Stimulated activated CD8-positive, alpha-beta memory T cell treated with anti-CD3 and anti-CD28 coated beads, Interleukin-4, amount 100 ng/mL, for 24 hours (primary cell): ENCODE data around the gene RHOB.
"Not testable (repeated sequence)": the region's sequence is repeated elsewhere in the genome, so short reads cannot be mapped to it uniquely, and the experiment has no call there.

Source experiments
- DNase-seq: peaks from one replicate; pipeline ENCODE4 v3.0.0-alpha.2; 2020; ENCODE audit warnings: low read depth

RHOB gene

DNA sequence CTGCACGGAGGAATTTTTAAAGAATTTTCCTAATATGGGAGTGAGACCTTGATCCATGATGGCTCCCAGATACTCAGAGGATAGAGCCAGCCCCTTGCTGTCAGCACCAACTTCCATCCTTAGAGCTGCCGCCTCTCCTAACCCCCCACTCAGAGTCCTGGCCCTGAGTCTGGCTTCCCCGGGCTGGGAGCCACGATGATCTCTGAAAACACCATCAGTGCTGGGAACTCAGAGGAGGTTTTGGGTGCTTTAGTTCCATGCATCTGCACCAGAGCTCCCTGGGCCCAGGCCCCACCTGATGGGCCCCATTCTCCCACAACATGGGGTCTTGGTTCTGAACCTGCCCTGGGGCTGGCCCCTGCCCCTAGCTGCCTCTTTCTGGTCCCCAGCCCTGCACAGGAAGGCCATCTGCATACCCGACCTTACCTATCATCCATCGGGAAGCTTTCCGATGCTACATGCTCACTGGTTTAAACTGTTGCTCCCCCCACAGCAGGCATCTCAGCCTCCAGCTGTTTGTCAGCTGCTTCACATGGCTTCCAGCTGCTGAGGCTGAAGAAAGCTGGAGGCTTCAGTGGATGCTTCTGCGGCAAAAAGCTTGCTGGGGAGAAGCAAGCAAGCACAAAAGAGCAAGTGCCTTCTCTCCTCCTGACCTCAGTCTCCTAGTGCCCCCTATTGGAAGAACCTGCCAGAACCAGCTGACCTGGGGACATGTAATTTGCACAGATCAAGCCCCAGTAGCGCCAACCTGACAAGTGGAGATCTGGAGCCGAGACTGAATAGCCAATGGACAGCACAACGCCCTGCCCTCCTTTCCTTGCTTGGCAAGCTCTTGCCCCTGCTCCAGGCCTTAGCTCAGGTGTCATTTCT lies 24.2 kb upstream of the RHOB start:
- no peak for DNase-seq

DNA sequence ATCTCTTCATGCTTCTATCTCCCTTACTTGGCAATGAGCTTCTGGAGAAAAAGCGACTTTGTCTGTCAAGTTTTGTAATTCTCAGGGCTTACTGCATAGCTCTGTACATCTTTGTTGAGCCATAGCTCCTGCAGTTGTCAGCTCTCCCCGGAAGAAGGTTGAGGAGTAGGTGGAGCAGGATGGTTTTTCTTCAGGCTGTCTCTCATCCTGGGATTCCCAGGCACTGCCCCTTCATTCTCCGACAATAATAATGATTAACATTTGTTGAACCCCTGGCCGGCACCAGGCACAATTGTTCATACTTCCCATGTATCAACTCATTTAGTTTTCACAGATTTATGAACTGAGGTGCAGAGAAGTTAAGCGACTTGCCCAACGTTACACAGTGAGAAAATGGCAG lies 23.5 kb upstream of the RHOB start:
- no peak for DNase-seq

DNA sequence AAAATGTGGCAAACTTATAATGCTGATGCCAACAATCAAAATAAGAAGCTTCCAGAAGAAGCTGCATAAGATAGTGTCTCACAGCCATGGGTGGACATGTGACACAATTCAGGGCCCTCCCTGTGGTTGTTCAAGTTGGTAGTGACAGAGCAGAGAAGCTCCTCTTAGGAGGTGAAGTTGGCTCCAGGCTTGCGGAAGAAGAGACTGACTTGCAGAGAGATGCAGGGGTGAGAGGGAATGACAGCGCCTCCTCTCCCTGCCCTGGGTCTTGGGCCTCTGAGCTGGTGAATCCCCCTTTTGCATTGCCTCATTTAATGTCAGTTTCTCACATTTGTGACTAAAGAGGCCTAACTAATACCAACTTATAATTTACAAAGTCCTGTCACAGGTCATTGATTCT lies 23.0 kb upstream of the RHOB start:
- no peak for DNase-seq

DNA sequence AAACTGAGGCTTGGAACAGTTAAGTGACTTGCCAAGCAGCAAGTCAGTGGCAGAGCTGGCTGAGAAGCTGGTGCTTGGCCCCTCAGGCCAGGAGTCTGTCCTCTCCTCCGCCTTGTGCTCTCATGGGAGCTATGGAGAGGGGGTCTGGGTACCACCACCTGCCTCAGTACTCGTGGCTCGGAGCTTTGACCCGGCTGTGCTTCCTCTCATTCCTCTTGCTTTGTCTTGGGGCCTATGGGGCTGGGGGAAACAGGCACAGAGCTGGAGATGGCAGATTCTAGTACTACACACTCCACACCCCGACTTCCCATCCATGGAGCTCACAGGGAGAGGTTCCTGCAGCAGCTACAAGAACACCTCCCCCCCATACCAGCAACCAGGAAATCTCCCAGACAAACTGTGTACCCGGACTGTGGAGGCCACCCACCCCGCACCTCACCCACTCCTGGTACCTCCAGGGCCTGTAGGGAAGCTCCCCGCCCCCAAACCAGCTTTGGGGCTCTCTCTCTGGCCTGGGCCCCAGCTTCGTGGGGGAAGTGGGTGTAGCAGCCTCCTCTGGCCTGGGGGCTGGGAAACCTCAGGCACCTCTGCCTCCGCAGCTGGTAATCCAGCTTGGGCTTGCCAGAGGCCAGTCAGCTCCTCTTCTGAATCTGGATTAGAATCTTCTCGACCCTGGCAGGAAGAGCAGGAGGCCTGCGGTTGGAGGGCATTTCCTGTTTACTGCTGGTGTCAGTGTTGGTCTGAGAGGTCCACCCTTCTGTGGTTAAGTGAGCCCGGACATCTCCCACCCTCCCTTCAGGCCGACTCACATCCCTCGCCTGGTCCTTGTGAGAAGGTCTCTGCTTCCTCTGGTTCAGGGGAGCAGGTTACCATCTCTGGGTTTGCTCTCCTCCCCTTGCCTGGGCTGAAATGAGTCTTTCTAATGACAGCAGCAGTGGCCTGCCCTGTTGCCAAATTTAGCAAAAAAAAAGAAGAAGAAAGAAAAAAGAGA lies 22.3 kb upstream of the RHOB start:
- DNase-seq = peak; percentile 15

DNA sequence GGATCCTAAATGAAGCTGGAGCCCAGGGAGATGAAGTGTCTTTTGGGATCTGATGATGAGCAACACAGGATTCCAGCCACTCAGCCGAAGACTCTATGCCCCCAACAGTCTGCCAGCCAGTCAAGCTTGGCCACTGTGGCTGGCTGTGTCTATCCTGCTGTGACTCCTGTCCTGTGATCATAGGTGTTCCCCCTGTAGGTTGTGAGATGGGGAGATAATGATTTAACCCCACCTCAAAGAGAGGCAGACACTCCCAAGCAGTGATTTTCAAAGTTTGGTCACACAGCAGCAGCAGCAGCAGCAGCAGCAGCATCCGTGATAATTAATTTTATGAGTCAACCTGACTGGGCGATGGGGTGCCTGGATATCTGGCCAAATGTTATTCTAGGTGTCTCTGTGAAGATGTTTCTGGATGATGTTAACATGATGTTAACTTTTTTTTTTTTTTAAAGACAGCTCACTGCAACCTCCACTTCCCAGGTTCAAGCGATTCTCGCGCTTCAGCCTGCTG lies 21.4 kb upstream of the RHOB start:
- no peak for DNase-seq

DNA sequence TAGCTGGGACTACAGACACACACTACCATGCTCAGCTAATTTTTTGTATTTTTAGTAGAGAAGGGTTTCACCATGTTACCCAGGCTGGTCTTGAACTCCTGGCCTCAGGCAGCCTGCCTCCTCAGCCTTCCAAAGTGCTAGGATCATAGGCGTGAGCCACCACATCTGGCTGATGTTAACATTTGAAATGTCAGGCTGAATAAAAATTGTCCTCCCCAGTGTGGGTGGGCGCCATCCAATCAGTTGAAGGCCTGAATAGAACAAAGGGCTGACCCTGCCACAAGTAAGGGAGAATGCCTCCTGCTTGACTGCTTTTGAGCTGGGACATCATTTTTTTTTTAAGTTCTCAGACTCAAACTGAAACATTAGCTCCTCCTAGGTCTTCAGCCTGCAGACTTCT lies 21.0 kb upstream of the RHOB start:
- no peak for DNase-seq

DNA sequence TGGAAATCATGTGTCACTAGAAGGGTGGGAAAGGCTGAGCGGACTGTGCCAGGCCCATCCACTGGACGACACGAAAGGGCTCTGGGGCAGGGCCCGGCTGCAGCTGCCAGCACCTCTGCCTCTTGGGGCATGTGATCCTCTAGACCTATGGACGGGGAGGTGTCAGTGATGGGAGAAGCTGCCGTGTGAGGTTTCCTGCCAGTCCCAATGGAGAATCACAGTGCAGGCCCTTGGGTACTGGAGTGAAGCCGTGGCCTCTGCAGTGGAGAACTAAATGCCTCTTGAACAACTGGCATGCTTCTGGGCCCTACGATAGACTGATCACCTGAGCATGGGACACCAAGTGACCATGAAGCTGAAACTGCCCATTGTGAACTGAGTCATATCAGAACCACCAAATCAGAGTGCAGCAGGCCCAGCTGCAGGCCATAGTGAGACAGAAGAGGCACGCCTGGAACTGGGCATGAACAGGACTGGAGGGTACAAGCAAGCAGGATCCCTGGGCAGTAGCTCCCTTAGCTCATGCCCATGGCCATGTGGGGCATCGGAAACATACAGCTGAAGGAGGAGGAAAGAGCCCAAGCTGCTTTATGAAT lies 18.8 kb upstream of the RHOB start:
- DNase-seq = no peak

DNA sequence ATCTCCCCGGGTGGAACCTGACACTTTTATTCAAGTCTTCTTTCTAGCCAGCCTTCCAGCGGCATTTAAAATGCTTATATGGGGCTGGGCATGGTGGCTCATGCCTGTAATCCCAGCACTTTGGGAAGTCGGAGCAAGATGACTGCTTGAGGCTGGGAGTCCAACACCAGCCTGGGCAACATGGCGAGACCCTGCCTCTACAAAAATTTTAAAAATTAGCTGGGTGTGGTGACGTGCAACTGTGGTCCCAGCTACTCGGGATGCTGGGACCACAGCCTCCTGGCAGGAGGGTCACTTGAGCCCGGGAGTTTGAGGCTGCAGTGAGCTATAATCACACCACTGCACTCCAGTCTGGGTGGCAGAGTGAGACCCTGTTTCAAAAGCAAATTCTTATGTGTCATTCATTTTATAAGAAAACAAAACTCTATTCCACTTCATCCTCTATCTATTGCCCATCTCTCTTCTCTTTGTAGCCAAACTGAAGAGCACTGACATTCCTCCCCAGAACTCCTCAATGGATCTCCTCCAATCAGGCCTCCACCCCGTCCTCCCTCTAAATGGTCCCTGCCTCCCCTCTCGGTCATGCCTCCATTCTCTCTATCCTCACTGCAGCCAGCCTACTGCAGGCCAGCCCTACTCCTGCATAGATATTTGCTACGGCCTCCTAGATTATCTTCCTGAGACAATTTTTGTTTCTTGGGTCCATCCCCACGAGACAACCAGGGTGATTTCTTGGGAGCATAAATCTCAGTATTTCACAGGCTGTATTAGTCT lies 18.0 kb upstream of the RHOB start:
- DNase-seq = no peak

DNA sequence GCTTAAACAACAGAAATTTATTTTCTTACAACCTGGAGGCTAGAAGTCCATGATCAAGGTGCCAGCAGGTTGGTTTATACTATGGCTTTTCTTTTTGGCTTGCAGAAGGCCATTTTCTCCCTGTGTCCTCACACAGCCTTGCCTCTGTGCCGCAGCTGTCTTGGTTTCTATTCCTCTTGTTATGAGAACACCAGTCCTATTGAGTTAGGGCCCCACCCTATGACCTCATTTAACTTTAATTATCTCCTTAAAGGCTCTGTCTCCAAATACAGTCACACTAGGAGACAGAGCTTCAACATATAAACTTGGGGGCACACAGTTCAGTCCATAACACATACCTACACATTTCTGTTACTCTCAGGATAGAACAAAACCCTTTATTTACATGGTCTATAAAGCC lies 17.3 kb upstream of the RHOB start:
- no peak for DNase-seq

DNA sequence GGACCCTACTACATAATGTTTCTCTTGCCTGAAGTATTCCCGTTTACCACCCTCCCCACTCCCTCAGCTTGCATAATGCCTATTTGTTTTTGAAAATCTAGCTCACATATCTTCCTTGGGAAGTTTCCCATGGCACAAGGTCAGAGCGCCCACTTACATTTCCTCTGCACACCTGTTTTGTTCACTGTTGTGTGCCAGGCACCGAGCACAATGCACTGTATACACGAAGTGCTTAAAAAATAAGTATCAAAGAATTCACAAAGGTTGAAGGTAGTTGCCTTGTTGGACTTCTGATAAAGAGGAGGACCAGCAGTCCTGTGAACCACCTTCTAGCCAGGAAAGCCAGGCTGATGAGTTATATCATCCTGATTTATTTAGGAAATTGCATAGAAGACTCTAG lies 16.8 kb upstream of the RHOB start:
- DNase-seq = no peak

DNA sequence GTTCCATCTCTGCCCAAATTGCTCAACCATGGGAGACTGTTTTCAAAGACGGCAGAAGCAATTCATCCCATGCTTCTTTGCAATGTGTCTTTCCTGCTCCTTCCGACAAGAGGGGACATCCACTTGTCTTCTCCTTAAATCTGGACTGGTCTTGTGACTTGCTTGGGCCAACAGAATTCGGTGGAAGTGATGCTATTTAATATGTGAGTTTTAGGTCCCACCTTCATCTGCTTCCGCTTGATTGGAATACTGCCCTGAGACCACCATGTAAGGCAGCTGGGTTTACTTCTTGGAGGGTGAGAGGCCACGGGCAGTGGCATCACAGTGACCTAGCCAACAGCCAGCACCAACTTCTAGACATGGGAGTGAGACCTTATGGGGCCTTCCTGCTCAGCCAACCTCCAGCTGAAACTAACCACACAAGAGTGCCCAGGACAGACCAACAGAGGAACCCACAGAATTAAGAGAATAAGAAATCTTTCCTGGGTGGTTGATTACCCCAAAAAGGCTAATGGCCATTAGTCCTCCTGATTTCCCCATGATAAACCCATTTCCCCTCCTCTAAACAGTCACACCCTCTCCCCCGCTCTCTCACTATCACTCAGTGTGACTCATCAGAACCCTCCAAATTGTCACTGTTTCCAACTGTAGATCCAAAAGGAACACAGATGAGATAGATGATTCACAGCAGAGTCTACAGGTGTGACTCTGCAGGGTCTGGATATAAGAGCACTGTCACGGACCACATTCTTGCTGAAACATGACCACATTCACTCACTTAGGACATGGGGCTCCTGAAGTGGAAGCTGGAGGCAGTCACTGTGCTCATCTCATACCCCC lies 16.2 kb upstream of the RHOB start:
- no peak for DNase-seq

DNA sequence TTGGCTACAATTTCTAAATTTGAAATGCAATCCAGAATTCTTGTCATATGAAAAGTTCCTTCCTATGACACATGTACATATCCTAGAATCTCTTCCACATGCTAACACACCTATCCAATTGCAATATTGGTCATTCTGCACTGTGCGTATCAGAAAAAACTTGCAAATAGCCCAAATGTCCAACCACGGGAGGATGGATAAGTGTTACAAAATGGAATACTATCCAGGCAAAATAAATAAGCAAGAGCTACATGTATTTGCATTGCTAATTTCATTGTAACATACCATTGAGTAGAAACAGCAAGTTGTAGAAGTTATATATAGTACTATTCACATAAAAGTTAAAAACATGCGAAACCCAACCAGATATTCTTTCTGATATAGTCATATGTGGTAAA lies 15.6 kb upstream of the RHOB start:
- no peak for DNase-seq

DNA sequence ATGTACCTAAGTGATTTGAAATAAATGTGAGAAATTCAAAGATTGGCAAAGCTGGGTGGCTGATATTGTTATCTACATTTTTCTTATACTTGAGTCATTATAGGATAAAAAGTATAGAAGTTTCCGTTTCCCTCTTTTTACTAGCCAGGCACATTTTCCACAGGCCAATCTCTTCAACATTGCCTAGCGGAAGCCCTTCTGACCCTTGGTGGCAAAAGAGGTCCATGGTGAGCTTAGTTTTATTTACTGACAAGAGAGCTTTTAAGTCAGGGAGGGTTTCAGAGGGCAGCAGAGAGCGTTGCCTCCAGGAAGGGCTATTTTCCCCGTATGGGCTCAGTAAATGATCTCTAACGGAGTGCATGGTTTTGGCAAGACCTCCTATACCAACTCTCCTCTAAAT lies 15.1 kb upstream of the RHOB start:
- no peak for DNase-seq

DNA sequence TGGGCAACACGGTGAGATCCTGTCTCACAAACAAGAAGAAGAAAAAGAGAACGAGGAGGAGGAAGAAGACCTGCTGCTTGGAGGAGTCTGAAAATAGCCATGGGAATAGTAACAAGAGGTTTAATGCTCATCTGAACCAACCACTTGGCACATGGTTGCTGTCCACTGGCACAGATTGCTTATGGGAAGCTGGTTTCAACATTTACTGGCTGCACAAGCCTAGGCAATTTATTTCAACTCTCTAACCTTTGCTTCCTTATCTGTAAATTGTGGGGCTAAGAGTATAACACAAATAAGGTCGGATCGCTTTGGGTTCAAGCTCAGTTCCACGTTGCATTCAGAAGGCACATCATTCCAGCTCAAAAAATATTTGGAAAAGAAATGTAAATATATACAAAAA lies 14.2 kb upstream of the RHOB start:
- no peak for DNase-seq

DNA sequence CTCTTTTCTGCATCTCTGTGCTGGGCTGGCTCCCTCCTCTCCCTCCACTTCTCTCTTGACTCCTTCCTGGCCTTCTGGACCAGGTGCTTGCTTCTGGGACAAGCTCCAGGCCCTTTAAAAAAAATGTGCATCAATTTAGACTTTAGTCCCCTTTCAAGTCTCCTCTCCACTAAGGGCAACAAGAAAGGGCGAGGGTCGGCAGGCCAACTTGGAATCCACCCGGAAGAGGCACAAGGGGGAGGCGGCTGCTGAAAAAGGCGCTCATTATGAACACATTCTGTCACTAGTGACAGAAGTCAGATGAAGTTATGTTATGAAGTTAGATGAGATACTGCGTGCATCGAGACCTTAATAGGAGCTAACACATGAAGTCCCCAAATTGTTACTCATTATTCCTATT lies 13.6 kb upstream of the RHOB start:
- no peak for DNase-seq

DNA sequence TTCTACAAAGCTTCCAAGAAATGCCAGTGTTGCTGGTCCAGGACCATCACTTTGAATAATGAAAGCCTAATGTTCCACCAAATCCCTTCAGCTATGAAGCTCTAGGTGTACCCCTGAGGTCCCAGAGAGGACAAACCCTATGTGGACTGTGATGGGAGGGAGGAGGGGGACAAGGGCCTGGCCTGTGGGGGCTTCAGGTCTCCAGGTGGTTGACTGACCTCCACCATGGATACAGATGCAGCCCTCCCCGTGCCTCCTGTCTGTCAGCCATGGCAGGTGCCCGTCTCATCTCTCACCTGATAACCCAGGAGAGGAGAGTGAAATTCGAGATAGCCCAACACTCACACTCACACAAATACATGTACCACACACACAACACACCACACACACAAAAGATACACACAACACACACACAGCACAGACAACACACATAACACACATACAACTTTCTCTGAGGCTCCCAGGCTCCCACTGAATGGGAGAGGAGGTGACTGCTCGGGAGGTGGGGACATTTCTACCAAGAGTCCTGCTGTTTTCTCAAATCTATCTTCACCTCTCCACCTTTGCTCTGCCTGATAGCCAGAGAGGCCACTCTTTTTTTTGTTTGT lies 12.8 kb upstream of the RHOB start:
- DNase-seq = no peak

DNA sequence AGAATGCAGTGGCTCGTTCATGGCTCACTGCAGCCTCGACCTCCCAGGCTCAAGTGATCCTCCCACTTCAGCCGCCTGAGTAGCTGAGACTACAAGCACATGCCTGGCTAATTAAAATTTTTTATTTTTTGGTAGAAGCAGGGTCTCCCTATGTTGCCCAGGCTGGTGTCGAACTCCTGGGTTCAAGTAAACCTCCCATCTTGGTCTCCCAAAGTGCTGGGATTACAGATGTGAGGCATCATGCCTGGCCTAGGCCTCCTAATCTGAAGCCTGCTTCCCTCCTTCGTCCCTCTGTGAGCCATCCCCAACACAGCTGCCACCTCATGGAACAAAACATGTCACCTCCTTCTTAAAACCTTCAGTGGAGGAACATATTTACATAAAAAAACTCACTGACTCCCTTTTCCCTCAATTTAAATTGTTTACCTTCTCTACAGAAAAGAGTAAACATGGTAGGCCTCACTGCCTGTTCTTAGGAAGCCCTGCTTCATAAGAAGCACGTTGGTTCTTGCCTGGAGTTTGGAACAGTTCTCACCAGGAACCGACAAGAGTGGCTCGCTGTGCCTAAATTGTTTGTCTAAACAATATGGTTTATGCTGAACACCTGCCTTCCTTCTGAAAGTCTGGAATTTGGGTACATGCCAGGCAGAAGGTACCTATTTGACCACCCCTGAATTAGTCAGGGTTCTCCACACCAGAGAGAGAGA lies 12.1 kb upstream of the RHOB start:
- DNase-seq = no peak

DNA sequence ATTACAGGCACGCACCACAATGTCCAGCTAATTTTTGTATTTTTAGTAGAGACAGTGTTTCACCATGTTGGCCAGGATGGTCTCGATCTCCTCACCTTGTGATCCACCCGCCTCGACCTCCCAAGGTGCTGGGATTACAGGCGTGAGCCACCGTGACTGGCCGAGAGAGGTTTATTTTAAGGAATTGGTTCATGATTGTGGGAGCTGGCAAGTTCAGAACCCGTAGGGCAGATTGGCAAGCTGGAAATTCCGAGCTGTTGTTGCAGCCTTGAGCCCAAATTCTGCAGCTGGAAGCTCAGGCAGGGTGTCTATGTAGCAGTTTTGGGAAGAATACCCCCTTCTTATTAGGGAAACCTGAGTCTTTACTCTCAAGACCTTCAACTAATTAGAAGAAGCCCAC lies 11.4 kb upstream of the RHOB start:
- not testable (repeated sequence) for DNase-seq

DNA sequence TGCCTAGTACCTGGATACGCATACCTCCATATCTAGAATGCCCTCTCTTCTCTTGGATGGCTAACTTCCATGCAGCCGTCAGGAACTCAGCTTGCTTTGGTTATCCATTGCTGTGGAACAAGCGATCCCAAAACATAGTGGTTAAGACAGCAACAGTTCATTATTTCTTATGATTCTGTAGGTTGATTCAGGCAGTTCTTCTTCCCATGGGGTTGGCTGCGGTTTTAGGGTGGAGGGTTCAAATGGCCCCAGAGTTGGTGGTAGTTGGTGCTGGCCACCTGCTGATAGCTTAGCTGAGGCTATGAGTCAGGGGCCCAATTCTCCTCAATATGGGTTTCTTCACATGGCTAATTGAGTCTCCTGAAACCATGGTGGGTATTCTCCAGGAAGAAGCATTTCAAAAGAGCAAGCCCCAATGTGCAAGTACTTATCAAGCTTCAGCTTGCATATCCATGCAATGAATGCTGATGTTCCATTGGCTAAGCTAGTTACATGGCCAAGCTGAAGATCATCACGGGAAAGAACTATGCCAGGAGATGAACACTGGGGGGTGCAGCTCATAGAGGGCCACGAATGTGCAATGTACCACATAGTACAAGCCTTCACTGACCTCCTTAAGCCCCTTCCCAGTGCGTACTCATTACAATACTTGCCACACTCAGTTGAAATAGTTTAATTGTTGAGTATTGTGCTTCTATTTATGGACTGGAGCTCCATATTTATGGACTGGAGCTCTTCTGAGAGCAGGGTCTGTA lies 10.0 kb upstream of the RHOB start:
- DNase-seq = no peak
